Ovary (tissue), 9 donors: Measurements from ENCODE around the gene SPECC1. TPM values are rescaled to one million over a fixed set of nuclear protein-coding genes. Genes with fewer than 3 reads are reported as not detected.

ENCODE experiments used
- DNase-seq, 5 donors: peaks; one replicate each; pipeline ENCODE4 v3.0.0-alpha.2; 2019 to 2020
- H3K27ac ChIP-seq, 2 donors: fragments of 200-600 bp; one replicate each; pipeline versions ENCODE4 v1.5.1 to v1.8.0; 2019 to 2022
- H3K27me3 ChIP-seq: fragments of 200-600 bp; one replicate; pipeline ENCODE4 v1.8.0; 2022
- H3K36me3 ChIP-seq: fragments of 200-600 bp; sonication (generic); one replicate; pipeline ENCODE4 v1.5.1; 2019
- H3K4me1 ChIP-seq: one replicate; pipeline ENCODE4 v1.8.1; 2013; ENCODE audit warnings: mild to moderate bottlenecking, moderate library complexity; ENCODE audit not compliant: insufficient read depth
- H3K4me3 ChIP-seq: fragments of 200-600 bp; sonication (generic); one replicate; pipeline ENCODE4 v1.5.1; 2017
- H3K9me3 ChIP-seq, 2 donors: fragments of 200-600 bp in 1 of 2; sonication (generic) in 1 of 2; one replicate each; pipeline versions ENCODE4 v1.5.1 to v1.8.1; 2013 to 2019; ENCODE audit warnings: mild to moderate bottlenecking in 1 of 2, moderate library complexity in 1 of 2
- CTCF ChIP-seq, 3 donors: fragments of 450-650 bp in 2 of 3; fragments of 200-600 bp in 1 of 3; IDR thresholded peaks; one replicate each; pipeline versions ENCODE4 v1.5.1 to v1.8.0; 2016 to 2022; ENCODE audit warnings: antibody characterized with exemption in 3 of 3, mild to moderate bottlenecking in 1 of 3
- EP300 ChIP-seq: sonication (generic); formaldehyde crosslinking; IDR thresholded peaks from one replicate; pipeline ENCODE4 v1.6.1; 2017; ENCODE audit warnings: antibody characterized with exemption
- POLR2A ChIP-seq: fragments of 450-650 bp; IDR thresholded peaks from one replicate; pipeline ENCODE4 v1.6.1; 2017; ENCODE audit warnings: antibody characterized with exemption, mild to moderate bottlenecking, moderate library complexity
- whole genome bisulfite sequencing, 3 donors: extraction: QIAGEN DNeasy Blood & Tissue Kit in 1 of 3; methylation state at CpG; one replicate each; pipeline versions ENCODE4 v1.1.5 to v1.1.7; 2013 to 2017; 5-methylcytosine and 5-hydroxymethylcytosine counted together
- intact Hi-C, 4 donors: fragments of 100-400 bp; cut with DNase I; formaldehyde crosslinking; loops; one replicate each; pipeline versions ENCODE4 v1.11.0 to v1.15.1; 2022 to 2023
- polyA plus RNA-seq, 2 donors: library from polyadenylated mRNA; stranded (reverse); fragments of 200-250 nt in 1 of 2; fragments of 350-450 nt in 1 of 2; fragmentation: Illumina TruSeq in 1 of 2; extraction: RNeasy Lipid Tissue Mini Kit (QIAGEN cat#74804) in 1 of 2; gene quantifications; one replicate each; pipeline ENCODE4 v1.2.3, GENCODE V29; 2013 to 2014
- total RNA-seq, 7 donors: library from RNA; depleted of rRNA in 2 of 7; stranded (reverse); fragments of >200 nt in 2 of 7; fragmentation: NEBNext Ultra II Directional in 3 of 7; extraction: Animal tissue kit (Norgen Biotek cat#: 25700) in 3 of 7; gene quantifications; one replicate each; pipeline versions ENCODE4 v1.1.0 to v1.2.4, GENCODE V29; 2016 to 2023
- donor health status: DM: no; HTN: no; CAD: no; lungs with moderate emphysema.
- donor health status: DM: no; HTN: no; CAD: no.
- donor health status: Bipolar disorder and iron deficiency.
- donor health status: DM: yes; HTN: yes; CAD: no.
- donor health status: DM: no; HTN: no; CAD: no.
- donor health status: DM: yes; HTN: yes; CAD: no.

The SPECC1 gene
- total and polyA plus RNA-seq, 9 donors = 34.7 to 86.5 (median 66.1) TPM

- DNase-seq = no peak
- intact Hi-C loops = no loop called here
- no peaks in the 10 kb centered on the region for H3K36me3 ChIP-seq
- no peak for TF ChIP-seq POLR2A
- TF ChIP-seq EP300 = no peak
- TF ChIP-seq CTCF (IDR thresholded peaks at IDR 0.05) = no peak
- H3K4me1 ChIP-seq = peaks cover 13% of the 10 kb centered on the region
- H3K4me3 ChIP-seq = no peak overlapping the region
- no peaks in the 10 kb centered on the region for H3K27me3 ChIP-seq
- no peaks in the 10 kb centered on the region for H3K9me3 ChIP-seq
- H3K27ac ChIP-seq = no peak overlapping the region
- 84 to 92% (median 86%) methylated on average over 7 of the region's 7 CpGs for WGBS, 3 donors
Measured at GRCh38 chr17:20086416-20087076, 77.4 kb downstream of the SPECC1 start.

- DNase-seq = no peak
- 77 to 85% (median 85%) methylated on average over 6 of the region's 6 CpGs for WGBS, 3 donors
- Histone ChIP-seq H3K27me3 (no peaks in the 10 kb centered on the region), H3K36me3 (no peaks in the 10 kb centered on the region), H3K4me1 (peaks cover 13% of the 10 kb centered on the region), H3K9me3 (no peaks in the 10 kb centered on the region), H3K27ac (no peak overlapping the region), H3K4me3 (no peak overlapping the region)
- TF ChIP-seq EP300 = no peak
- TF ChIP-seq CTCF (IDR thresholded peaks at IDR 0.05) = no peak
- no peak for TF ChIP-seq POLR2A
- intact Hi-C loops = no loop called here
Measured at GRCh38 chr17:20087538-20088250, 78.5 kb downstream of the SPECC1 start.

- TF ChIP-seq EP300 (no peak), POLR2A (no peak), CTCF (IDR thresholded peaks at IDR 0.05) (no peak)
- WGBS, 3 donors = 89 to 94% (median 93%) methylated on average over 15 of the region's 15 CpGs
- no peaks in the 10 kb centered on the region for H3K36me3 ChIP-seq
- H3K27ac ChIP-seq = no peak overlapping the region
- H3K27me3 ChIP-seq = no peaks in the 10 kb centered on the region
- no peak overlapping the region for H3K4me3 ChIP-seq
- DNase-seq = no peak
- intact Hi-C loops = loop anchor here in 1 of 4 donors (10.0 kb wide), 1 partner anchor 75 kb away; no protein-coding TSS in a partner anchor
- no peaks in the 10 kb centered on the region for H3K9me3 ChIP-seq
- peaks cover 15% of the 10 kb centered on the region for H3K4me1 ChIP-seq
Measured at GRCh38 chr17:20089756-20090547, 80.8 kb downstream of the SPECC1 start.

GRCh38 chr17:20091174-20092029 lies 82.2 kb downstream of the SPECC1 start:
- Histone ChIP-seq H3K4me1 (peaks cover 11% of the 10 kb centered on the region), H3K27ac (peak overlapping the region; percentile 72 to 78), H3K4me3 (no peak overlapping the region), H3K36me3 (no peaks in the 10 kb centered on the region), H3K9me3 (no peaks in the 10 kb centered on the region), H3K27me3 (no peaks in the 10 kb centered on the region)
- DNase-seq = peak; percentile 37 to 72 (median 50)
- 30 to 39% (median 32%) methylated on average over 19 of the region's 19 CpGs for WGBS, 3 donors
- TF ChIP-seq EP300 (peak; percentile 47), POLR2A (peak; percentile 10), CTCF (IDR thresholded peaks at IDR 0.05) (no peak)
- intact Hi-C loops = loop anchor here in 2 of 4 donors (2.0 to 10.0 kb wide), 2 partner anchors 77 to 83 kb away; partner anchors contain the start of gene SPECC1 (in 1 of the 2)
